ENCODE results near the gene LYZL2. TPM values are rescaled to one million over a fixed set of nuclear protein-coding genes. Genes with fewer than 3 reads are reported as not detected.
"Not testable (repeated sequence)": the region's sequence is repeated elsewhere in the genome, so short reads cannot be mapped to it uniquely, and the experiment has no call there.

Gene LYZL2
- not detected for polyA plus RNA-seq (2013, experiment 1 of 2)
- not detected for polyA plus RNA-seq (2013, experiment 2 of 2)

- no peak within 1 kb of the TSS for H3K23ac ChIP-seq (ENCODE audit: low read depth, low read length, poor library complexity)
- no peak within 1 kb of the TSS for H3K4me3 ChIP-seq (ENCODE audit: low read length in 2 of 2)
- no peak within 1 kb of the TSS for H4K8ac ChIP-seq (ENCODE audit: low read depth, low read length)
- H3K27me3 ChIP-seq (ENCODE audit: control insufficient read depth in 3 of 3, insufficient read depth in 3 of 3, low read depth in 1 of 3, low read length in 3 of 3), result no peaks in the 10 kb centered on the region
- H3K27ac ChIP-seq (replicated peaks; ENCODE audit: low read length), result no peak within 1 kb of the TSS
- H3K36me3 ChIP-seq (replicated peaks in 1 of 2; ENCODE audit: control insufficient read depth in 2 of 2, insufficient read depth in 2 of 2, low read length in 2 of 2), result no peaks in the 10 kb centered on the region
- H3K18ac ChIP-seq (ENCODE audit: low read length), result no peak within 1 kb of the TSS
- no peaks in the 10 kb centered on the region for H3K9me3 ChIP-seq (replicated peaks in 1 of 2; ENCODE audit: control insufficient read depth in 2 of 2, insufficient read depth in 1 of 2, low read depth in 1 of 2, low read length in 2 of 2)
- H2BK15ac ChIP-seq (ENCODE audit: low read length), result no peak within 1 kb of the TSS
- H3K79me1 ChIP-seq (ENCODE audit: low read depth, low read length), result no peaks in the 10 kb centered on the region
- H4K91ac ChIP-seq (ENCODE audit: low read depth, low read length, poor library complexity), result no peak within 1 kb of the TSS
- DNase-seq (ENCODE audit: low spot score), result no peak
- no peak within 1 kb of the TSS for H2AK5ac ChIP-seq (ENCODE audit: low read depth, low read length)
- no peaks in the 10 kb centered on the region for H3K4me1 ChIP-seq (ENCODE audit: control insufficient read depth in 2 of 2, insufficient read depth in 1 of 2, low read depth in 1 of 2, low read length in 2 of 2)
- no peak within 1 kb of the TSS for H2BK5ac ChIP-seq (ENCODE audit: low read length)
- WGBS, 2 donors (ENCODE audit: extremely low coverage in 2 of 2, insufficient read length in 2 of 2, insufficient replicate concordance in 1 of 2), result no CpG with 5 or more reads among the region's 6 CpGs
- H3K14ac ChIP-seq (ENCODE audit: low read length), result no peak within 1 kb of the TSS
- H3K4me2 ChIP-seq (ENCODE audit: insufficient read depth, low read length, poor library complexity, severe bottlenecking), result no peak within 1 kb of the TSS
- no peak within 1 kb of the TSS for H3K9ac ChIP-seq (ENCODE audit: low read depth, low read length, poor library complexity)
- H2BK12ac ChIP-seq (ENCODE audit: low read length), result no peak within 1 kb of the TSS
- H2AFZ ChIP-seq (ENCODE audit: low read length), result no peak within 1 kb of the TSS
- no peak within 1 kb of the TSS for H3K4ac ChIP-seq (ENCODE audit: low read length)
- no peak within 1 kb of the TSS for H2BK120ac ChIP-seq (ENCODE audit: low read depth, low read length)
Measured at GRCh38 chr10:30629653-30630052, at the start of gene LYZL2. Gene LYZL2 (minus strand): TSS chr10:30629753. CDS start chr10:30626915, 2,838 bp downstream.

GRCh38 chr10:30677616-30678015, 48.1 kb upstream of the LYZL2 start:
- not testable (repeated sequence) for H3K27ac ChIP-seq (replicated peaks; ENCODE audit: low read length); H4K8ac ChIP-seq (ENCODE audit: low read depth, low read length); H3K14ac ChIP-seq (ENCODE audit: low read length); H2BK15ac ChIP-seq (ENCODE audit: low read length); H3K23ac ChIP-seq (ENCODE audit: low read depth, low read length, poor library complexity); H4K91ac ChIP-seq (ENCODE audit: low read depth, low read length, poor library complexity); H3K4me1 ChIP-seq (ENCODE audit: control insufficient read depth in 2 of 2, insufficient read depth in 1 of 2, low read depth in 1 of 2, low read length in 2 of 2); H3K27me3 ChIP-seq (ENCODE audit: control insufficient read depth in 3 of 3, insufficient read depth in 3 of 3, low read depth in 1 of 3, low read length in 3 of 3); H3K18ac ChIP-seq (ENCODE audit: low read length); H3K4ac ChIP-seq (ENCODE audit: low read length); H2BK120ac ChIP-seq (ENCODE audit: low read depth, low read length); H3K36me3 ChIP-seq (replicated peaks in 1 of 2; ENCODE audit: control insufficient read depth in 2 of 2, insufficient read depth in 2 of 2, low read length in 2 of 2); H3K4me2 ChIP-seq (ENCODE audit: insufficient read depth, low read length, poor library complexity, severe bottlenecking); H3K4me3 ChIP-seq (ENCODE audit: low read length in 2 of 2); DNase-seq (ENCODE audit: low spot score); H2AFZ ChIP-seq (ENCODE audit: low read length); H3K79me1 ChIP-seq (ENCODE audit: low read depth, low read length); H2BK12ac ChIP-seq (ENCODE audit: low read length); H3K9ac ChIP-seq (ENCODE audit: low read depth, low read length, poor library complexity); H3K9me3 ChIP-seq (replicated peaks in 1 of 2; ENCODE audit: control insufficient read depth in 2 of 2, insufficient read depth in 1 of 2, low read depth in 1 of 2, low read length in 2 of 2); H2BK5ac ChIP-seq (ENCODE audit: low read length); H2AK5ac ChIP-seq (ENCODE audit: low read depth, low read length)
- WGBS, 2 donors (ENCODE audit: extremely low coverage in 2 of 2, insufficient read length in 2 of 2, insufficient replicate concordance in 1 of 2), result no CpG with 5 or more reads among the region's 7 CpGs

GRCh38 chr10:30677146-30677545, 47.6 kb upstream of the LYZL2 start:
- not testable (repeated sequence) for H2BK12ac ChIP-seq (ENCODE audit: low read length); H3K4me2 ChIP-seq (ENCODE audit: insufficient read depth, low read length, poor library complexity, severe bottlenecking); H3K4ac ChIP-seq (ENCODE audit: low read length); H3K4me3 ChIP-seq (ENCODE audit: low read length in 2 of 2); H2AFZ ChIP-seq (ENCODE audit: low read length); DNase-seq (ENCODE audit: low spot score); H3K9ac ChIP-seq (ENCODE audit: low read depth, low read length, poor library complexity); H3K27ac ChIP-seq (replicated peaks; ENCODE audit: low read length); H3K9me3 ChIP-seq (replicated peaks in 1 of 2; ENCODE audit: control insufficient read depth in 2 of 2, insufficient read depth in 1 of 2, low read depth in 1 of 2, low read length in 2 of 2); H3K23ac ChIP-seq (ENCODE audit: low read depth, low read length, poor library complexity); H3K27me3 ChIP-seq (ENCODE audit: control insufficient read depth in 3 of 3, insufficient read depth in 3 of 3, low read depth in 1 of 3, low read length in 3 of 3); H3K4me1 ChIP-seq (ENCODE audit: control insufficient read depth in 2 of 2, insufficient read depth in 1 of 2, low read depth in 1 of 2, low read length in 2 of 2); H3K18ac ChIP-seq (ENCODE audit: low read length); H3K79me1 ChIP-seq (ENCODE audit: low read depth, low read length); H2BK5ac ChIP-seq (ENCODE audit: low read length); H4K91ac ChIP-seq (ENCODE audit: low read depth, low read length, poor library complexity); H2BK120ac ChIP-seq (ENCODE audit: low read depth, low read length); H3K36me3 ChIP-seq (replicated peaks in 1 of 2; ENCODE audit: control insufficient read depth in 2 of 2, insufficient read depth in 2 of 2, low read length in 2 of 2); H3K14ac ChIP-seq (ENCODE audit: low read length); H2AK5ac ChIP-seq (ENCODE audit: low read depth, low read length); H4K8ac ChIP-seq (ENCODE audit: low read depth, low read length); H2BK15ac ChIP-seq (ENCODE audit: low read length)
- no CpG with 5 or more reads among the region's 3 CpGs for WGBS, 2 donors (ENCODE audit: extremely low coverage in 2 of 2, insufficient read length in 2 of 2, insufficient replicate concordance in 1 of 2)

GRCh38 chr10:30675791-30676718, 46.5 kb upstream of the LYZL2 start:
- H3K79me1 ChIP-seq (ENCODE audit: low read depth, low read length), result no peaks in the 10 kb centered on the region
- no peak overlapping the region for H3K4me2 ChIP-seq (ENCODE audit: insufficient read depth, low read length, poor library complexity, severe bottlenecking)
- H2AFZ ChIP-seq (ENCODE audit: low read length), result no peak overlapping the region
- H3K4me1 ChIP-seq (ENCODE audit: control insufficient read depth in 2 of 2, insufficient read depth in 1 of 2, low read depth in 1 of 2, low read length in 2 of 2), result peaks cover 2% of the 10 kb centered on the region in 2 donors
- H2AK5ac ChIP-seq (ENCODE audit: low read depth, low read length), result no peak overlapping the region
- H3K23ac ChIP-seq (ENCODE audit: low read depth, low read length, poor library complexity), result no peak overlapping the region
- H4K91ac ChIP-seq (ENCODE audit: low read depth, low read length, poor library complexity), result no peak overlapping the region
- no CpG with 5 or more reads among the region's 13 CpGs for WGBS, 2 donors (ENCODE audit: extremely low coverage in 2 of 2, insufficient read length in 2 of 2, insufficient replicate concordance in 1 of 2)
- H3K9ac ChIP-seq (ENCODE audit: low read depth, low read length, poor library complexity), result no peak overlapping the region
- peaks cover 0 to 4% of the 10 kb centered on the region in 2 donors for H3K9me3 ChIP-seq (replicated peaks in 1 of 2; ENCODE audit: control insufficient read depth in 2 of 2, insufficient read depth in 1 of 2, low read depth in 1 of 2, low read length in 2 of 2)
- no peaks in the 10 kb centered on the region for H3K36me3 ChIP-seq (replicated peaks in 1 of 2; ENCODE audit: control insufficient read depth in 2 of 2, insufficient read depth in 2 of 2, low read length in 2 of 2)
- H2BK5ac ChIP-seq (ENCODE audit: low read length), result no peak overlapping the region
- H2BK12ac ChIP-seq (ENCODE audit: low read length), result no peak overlapping the region
- H4K8ac ChIP-seq (ENCODE audit: low read depth, low read length), result no peak overlapping the region
- H3K27ac ChIP-seq (replicated peaks; ENCODE audit: low read length), result no peak overlapping the region
- H2BK120ac ChIP-seq (ENCODE audit: low read depth, low read length), result no peak overlapping the region
- no peak overlapping the region for H3K18ac ChIP-seq (ENCODE audit: low read length)
- no peaks in the 10 kb centered on the region for H3K27me3 ChIP-seq (ENCODE audit: control insufficient read depth in 3 of 3, insufficient read depth in 3 of 3, low read depth in 1 of 3, low read length in 3 of 3)
- DNase-seq (ENCODE audit: low spot score), result no peak
- H3K14ac ChIP-seq (ENCODE audit: low read length), result no peak overlapping the region
- no peak overlapping the region for H2BK15ac ChIP-seq (ENCODE audit: low read length)
- no peak overlapping the region for H3K4ac ChIP-seq (ENCODE audit: low read length)
- no peak overlapping the region for H3K4me3 ChIP-seq (ENCODE audit: low read length in 2 of 2)
